HepG2 (cell line): Measurements from ENCODE around the gene NCOA5. TPM values are rescaled to one million over a fixed set of nuclear protein-coding genes. Genes with fewer than 3 reads are reported as not detected.

Experiments
- ATAC-seq: fragments of 200-7000 bp; cut with Tn5 transposase; 3 replicates; pipeline ENCODE4 v1.9.1; 2020; ENCODE audit warnings: mild to moderate bottlenecking, moderate library complexity
- BruUV-seq: library from RNA; stranded (reverse); fragments of 400-500 nt; replicated peaks from 2 replicates; lab custom pipeline; 2021; lab: Mats Ljungman, UMichigan
- CTCF ChIA-PET: fragments of 300-600 bp; formaldehyde crosslinking; extraction: SDS; loops from one replicate; lab custom pipeline; 2021; ENCODE audit warnings: low total read pairs, inconsistent platforms, low intra/inter-chr PET ratio; lab: Yijun Ruan, JAX
- POLR2A ChIA-PET: fragments of 350-600 bp; sonication (Branson Sonifier 250); formaldehyde crosslinking; loops from one replicate; lab custom pipeline; 2020; ENCODE audit warnings: antibody characterized with exemption, inconsistent platforms; lab: Yijun Ruan, JAX
- DNase-seq: peaks from one replicate; pipeline ENCODE4 v3.0.0-alpha.2; 2015; ENCODE audit warnings: low spot score
- FAIRE-seq: peaks from 3 replicates; lab custom pipeline; 2011; peaks lifted over from hg19 to GRCh38; lab: Jason Lieb, UNC
- H2AFZ ChIP-seq: one replicate; pipeline ENCODE4 v1.6.1; 2011; ENCODE audit warnings: low read length, inconsistent platforms
- H3K27ac ChIP-seq: fragments of 300-600 bp; 3 replicates; pipeline ENCODE4 v1.8.0; 2011; ENCODE audit warnings: mixed run types, mild to moderate bottlenecking, mixed read lengths, low read length, inconsistent platforms; ENCODE audit not compliant: insufficient read depth; ENCODE audit errors: extremely low read length
- H3K27me3 ChIP-seq, 2 experiments: fragments of 200-600 bp in 1 of 2; 2 replicates in 1 of 2; 3 replicates in 1 of 2; pipeline versions ENCODE4 v1.6.0 to v1.8.0; 2011; ENCODE audit warnings: low read length in 2 of 2, mild to moderate bottlenecking in 2 of 2, moderate library complexity in 2 of 2, inconsistent platforms in 1 of 2; ENCODE audit not compliant: insufficient read depth in 2 of 2, control insufficient read depth in 1 of 2
- H3K36me3 ChIP-seq, 2 experiments: fragments of 200-600 bp in 1 of 2; replicated peaks in 1 of 2; 2 replicates in 1 of 2; 3 replicates in 1 of 2; pipeline versions ENCODE4 v1.5.1 to v1.8.0; 2011; ENCODE audit warnings: low read length in 2 of 2, inconsistent platforms in 1 of 2; ENCODE audit not compliant: insufficient read depth in 2 of 2, control insufficient read depth in 1 of 2
- H3K4me1 ChIP-seq: 2 replicates; pipeline ENCODE4 v1.5.1; 2012; ENCODE audit warnings: low read length, inconsistent platforms; ENCODE audit not compliant: insufficient read depth
- H3K4me2 ChIP-seq: 2 replicates; pipeline ENCODE4 v1.6.0; 2011; ENCODE audit warnings: low read depth, low read length, inconsistent platforms
- H3K4me3 ChIP-seq, 3 experiments: fragments of 200-600 bp in 1 of 3; sonication (generic), shearing (Covaris generic) in 1 of 3; replicated peaks in 1 of 3; 2 replicates each; pipeline ENCODE4 v1.5.1; 2011 to 2016; ENCODE audit warnings: low read length in 3 of 3, inconsistent platforms in 2 of 3, low read depth in 2 of 3, mild to moderate bottlenecking in 2 of 3, control low read depth in 1 of 3, mixed read lengths in 1 of 3; ENCODE audit not compliant: insufficient read depth in 1 of 3
- H3K79me2 ChIP-seq: one replicate; pipeline ENCODE4 v1.6.1; 2011; ENCODE audit warnings: low read length, inconsistent platforms; ENCODE audit not compliant: insufficient read depth
- H3K9ac ChIP-seq: 2 replicates; pipeline ENCODE4 v1.6.0; 2011; ENCODE audit warnings: mild to moderate bottlenecking, low read depth, low read length, inconsistent platforms; ENCODE audit not compliant: insufficient read depth
- H3K9me3 ChIP-seq: 2 replicates; pipeline ENCODE4 v1.5.1; 2012; ENCODE audit warnings: mild to moderate bottlenecking, low read length
- H4K20me1 ChIP-seq: 2 replicates; pipeline ENCODE4 v1.6.0; 2011; ENCODE audit warnings: inconsistent platforms, mild to moderate bottlenecking, low read length, moderate library complexity; ENCODE audit not compliant: insufficient read depth
- EP300 ChIP-seq, 3 experiments: sonication (generic) in 1 of 3; formaldehyde crosslinking in 1 of 3; IDR thresholded peaks; 2 replicates each; pipeline versions ENCODE4 v1.5.1 to v1.6.1; 2011 to 2020; ENCODE audit warnings: low read depth in 2 of 3, low read length in 2 of 3, borderline replicate concordance in 1 of 3, improper control_type of control experiment in 1 of 3, mild to moderate bottlenecking in 1 of 3, missing genetic modification reagents in 1 of 3, moderate library complexity in 1 of 3
- HHEX ChIP-seq: IDR thresholded peaks from 2 replicates; pipeline ENCODE4 v1.6.1; 2016; ENCODE audit warnings: control low read depth
- KLF16 ChIP-seq, 2 experiments: sonication (generic) in 1 of 2; formaldehyde crosslinking in 1 of 2; IDR thresholded peaks; 2 replicates each; pipeline versions ENCODE4 v1.6.1 to v1.8.0; 2016 to 2023; ENCODE audit warnings: missing genetic modification reagents in 2 of 2, missing compliant biosample characterization in 1 of 2
- MBNL3 ChIP-seq: fragments of 250-450 bp; sonication (Bioruptor Pico); conservative IDR thresholded peaks from 2 replicates; pipeline ENCODE4 v1.8.0; 2022; ENCODE audit warnings: mild to moderate bottlenecking, inconsistent platforms
- MLLT10 ChIP-seq: sonication (generic); formaldehyde crosslinking; IDR thresholded peaks from 2 replicates; pipeline ENCODE4 v1.4.0; 2020; ENCODE audit warnings: missing genetic modification reagents
- NR2F1 ChIP-seq, 2 experiments: fragments of 450-650 bp in 1 of 2; formaldehyde crosslinking in 1 of 2; IDR thresholded peaks; 2 replicates each; pipeline versions ENCODE4 v1.5.0 to v1.6.1; 2016 to 2020; ENCODE audit warnings: mild to moderate bottlenecking in 1 of 2, missing compliant biosample characterization in 1 of 2, missing genetic modification reagents in 1 of 2, moderate library complexity in 1 of 2
- SIN3A ChIP-seq: IDR thresholded peaks from 2 replicates; pipeline ENCODE4 v1.6.1; 2011; ENCODE audit warnings: low read depth, mild to moderate bottlenecking, control low read depth, low read length, borderline replicate concordance
- STAT6 ChIP-seq: sonication (generic); formaldehyde crosslinking; IDR thresholded peaks from 2 replicates; pipeline ENCODE4 v1.4.0; 2020; ENCODE audit warnings: missing genetic modification reagents, mild to moderate bottlenecking, borderline replicate concordance
- ZMAT3 ChIP-seq: sonication (generic); formaldehyde crosslinking; conservative IDR thresholded peaks from 2 replicates; pipeline ENCODE4 v1.7.0; 2021; ENCODE audit warnings: missing genetic modification reagents
- ZNF276 ChIP-seq: sonication (generic); formaldehyde crosslinking; IDR thresholded peaks from 2 replicates; pipeline ENCODE4 v1.4.0; 2020; ENCODE audit warnings: mild to moderate bottlenecking, low read depth, missing genetic modification reagents
- ZNF451 ChIP-seq: sonication (generic); formaldehyde crosslinking; IDR thresholded peaks from 2 replicates; pipeline ENCODE4 v1.5.0; 2020; ENCODE audit warnings: mild to moderate bottlenecking, missing genetic modification reagents
- ZNF543 ChIP-seq: sonication (generic); formaldehyde crosslinking; IDR thresholded peaks from 2 replicates; pipeline ENCODE4 v1.4.0; 2020; ENCODE audit warnings: mild to moderate bottlenecking, missing genetic modification reagents
- ZNF552 ChIP-seq: sonication (generic); formaldehyde crosslinking; IDR thresholded peaks from 2 replicates; pipeline ENCODE4 v1.9.0; 2022; ENCODE audit warnings: missing genetic modification reagents, mild to moderate bottlenecking, borderline replicate concordance
- WGBS: methylation state at CpG from one replicate; pipeline ENCODE4 v1.1.6; 2017; ENCODE audit warnings: low lambda C conversion rate; 5-methylcytosine and 5-hydroxymethylcytosine counted together
- in situ Hi-C: cut with HindIII; loops from 2 replicates; pipeline ENCODE4 v1.10.0; 2017; ENCODE audit warnings: low pct_unique_long_range_greater_than_20kb; ENCODE audit not compliant: extremely low pct_ligation_motif_present
- intact Hi-C: fragments of 100-400 bp; cut with micrococcal nuclease; formaldehyde crosslinking; loops from one replicate; pipeline ENCODE4 v1.10.0; 2022; ENCODE audit not compliant: unreplicated experiment
- polyA plus RNA-seq, 8 experiments: library from polyadenylated mRNA; depleted of rRNA in 3 of 8; stranded (reverse) in 7 of 8; unstranded in 1 of 8; fragments of >200 nt; fragmentation: Illumina TruSeq in 4 of 8; extraction: Trizol in 4 of 8; gene quantifications; 2 replicates each; pipeline versions ENCODE4 v1.2.1 to v1.2.3, GENCODE V29; 2011 to 2016; ENCODE audit warnings: low read depth in 4 of 8, missing spikeins in 1 of 8, mixed read lengths in 1 of 8; ENCODE audit not compliant: insufficient read depth in 1 of 8
- total RNA-seq, 5 experiments: library from RNA; depleted of rRNA; stranded (reverse); fragments of >200 nt; fragmentation: Illumina TruSeq; extraction: Trizol; gene quantifications; 2 replicates each; pipeline ENCODE4 v1.2.3, GENCODE V29; 2016; ENCODE audit warnings: low read depth in 1 of 5

The NCOA5 gene
- total and polyA plus RNA-seq, 2 of the 13 experiments (the other 11 are each of a cell fraction or from before 2014, with no cell fraction given): 16.5 to 28.4 TPM

GRCh38 chr20:46028110-46028509 lies 61.7 kb downstream of the NCOA5 start:
- H2AFZ ChIP-seq: no peak overlapping the region
- H3K9me3 ChIP-seq: no peaks in the 10 kb centered on the region
- ATAC-seq (no peak), FAIRE-seq (no peak), DNase-seq (no peak)
- H3K27me3 ChIP-seq: peaks cover 5 to 27% of the 10 kb centered on the region in 2 experiments
- H3K36me3 ChIP-seq: no peaks in the 10 kb centered on the region
- no TSS peak for BruUV-seq
- H3K9ac ChIP-seq: no peak overlapping the region
- no peaks in the 10 kb centered on the region for H3K4me1 ChIP-seq
- in situ Hi-C loops (loop anchor here (10.0 kb wide), 1 partner anchor 147 kb away; no protein-coding TSS in a partner anchor), intact Hi-C loops (no loop called here)
- no peak for TF ChIP-seq ZMAT3 (CRISPR knock-in tag)
- TF ChIP-seq MLLT10 (CRISPR knock-in tag): no peak
- no peak for TF ChIP-seq ZNF552 (CRISPR knock-in tag)
- no peak for TF ChIP-seq ZNF276
- POLR2A ChIA-PET: no interaction called here
- no peaks in the 10 kb centered on the region for H3K79me2 ChIP-seq
- CTCF ChIA-PET: no interaction called here
- peaks cover 28% of the 10 kb centered on the region for H4K20me1 ChIP-seq
- 36% methylated on average over 7 of the region's 7 CpGs for WGBS
- H3K4me2 ChIP-seq: no peak overlapping the region
- H3K27ac ChIP-seq: no peak overlapping the region
- no peak overlapping the region for H3K4me3 ChIP-seq

GRCh38 chr20:46027245-46027853 lies 62.4 kb downstream of the NCOA5 start:
- Histone ChIP-seq H3K9me3 (no peaks in the 10 kb centered on the region), H3K4me2 (no peak overlapping the region), H3K4me3 (no peak overlapping the region), H2AFZ (no peak overlapping the region), H3K4me1 (peaks cover 4% of the 10 kb centered on the region), H3K9ac (no peak overlapping the region), H3K27ac (no peak overlapping the region), H4K20me1 (peaks cover 33% of the 10 kb centered on the region), H3K36me3 (no peaks in the 10 kb centered on the region), H3K79me2 (no peaks in the 10 kb centered on the region), H3K27me3 (peaks cover 5 to 20% of the 10 kb centered on the region in 2 experiments; a peak in 4 of 5 replicates)
- in situ Hi-C loops (loop anchor here (10.0 kb wide), 1 partner anchor 147 kb away; no protein-coding TSS in a partner anchor), intact Hi-C loops (no loop called here)
- CTCF ChIA-PET: no interaction called here
- POLR2A ChIA-PET: no interaction called here
- DNase-seq: peak; percentile 63
- FAIRE-seq: no peak
- WGBS: 13% methylated on average over 4 of the region's 4 CpGs
- peak; percentile 6; the same call in 2 of the 3 replicates for ATAC-seq
- BruUV-seq: no TSS peak
- TF ChIP-seq NR2F1 (CRISPR knock-in tag; IDR thresholded peaks at IDR 0.05) (no peak), ZNF451 (no peak), HHEX (CRISPR knock-in tag) (no peak), KLF16 (CRISPR knock-in tag; IDR thresholded peaks at IDR 0.05) (peak in 1 of 2 experiments; percentile 77; a peak in 1 of 4 replicates), ZNF543 (CRISPR knock-in tag) (no peak), SIN3A (no peak), EP300 (IDR thresholded peaks at IDR 0.05; ENCODE audit: low read depth in 2 of 2, low read length in 2 of 2) (no peak), EP300 (CRISPR knock-in tag; IDR thresholded peaks at IDR 0.05; ENCODE audit: borderline replicate concordance) (no peak), STAT6 (no peak), MBNL3 (CRISPR knock-in tag) (no peak)
